Stomach (tissue), 4 donors: Measurements from ENCODE around the gene RAPSN.

ENCODE experiments used
- CTCF ChIP-seq, 7 experiments: fragments of 450-650 bp in 4 of 7; fragments of 200-600 bp in 3 of 7; sonication (generic) in 3 of 7; IDR thresholded peaks; one replicate each; pipeline ENCODE4 v1.5.1; 2016 to 2019; ENCODE audit warnings: antibody characterized with exemption in 7 of 7, control low read depth in 2 of 7, mild to moderate bottlenecking in 1 of 7
- EP300 ChIP-seq: sonication (generic); formaldehyde crosslinking; IDR thresholded peaks from one replicate; pipeline ENCODE4 v1.6.1; 2017; ENCODE audit warnings: antibody characterized with exemption
- POLR2A ChIP-seq, 4 donors: fragments of 450-650 bp; IDR thresholded peaks; one replicate each; pipeline ENCODE4 v1.6.1; 2016; ENCODE audit warnings: antibody characterized with exemption in 4 of 4, control low read depth in 2 of 4, mild to moderate bottlenecking in 1 of 4, moderate library complexity in 1 of 4
- POLR2AphosphoS5 ChIP-seq, 3 donors: sonication (generic); formaldehyde crosslinking; IDR thresholded peaks; one replicate each; pipeline ENCODE4 v1.6.1; 2016; ENCODE audit warnings: antibody characterized with exemption in 3 of 3

DNA sequence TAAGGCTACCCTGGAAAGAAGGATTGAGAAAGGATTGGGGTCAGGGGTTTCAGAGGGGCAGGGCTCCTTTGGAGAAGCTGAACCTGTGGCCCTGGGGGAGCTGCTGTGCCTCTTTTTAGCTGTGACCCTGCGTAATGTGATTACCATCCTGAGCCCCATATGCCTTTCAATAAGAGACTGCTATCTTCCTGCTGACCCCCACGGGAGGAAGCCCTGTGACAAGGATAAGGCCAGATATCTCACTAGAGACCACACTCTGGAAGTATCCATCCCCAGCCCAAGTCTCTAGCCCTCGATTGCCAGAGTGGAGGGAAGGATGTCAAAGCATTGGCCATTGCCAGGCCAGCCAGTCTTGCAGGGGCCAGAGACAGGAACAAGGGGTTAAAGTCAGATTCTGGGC is 45.4 kb downstream of the RAPSN start:
- TF ChIP-seq CTCF (IDR thresholded peaks at IDR 0.05): no peak
- TF ChIP-seq POLR2AphosphoS5 (IDR thresholded peaks at IDR 0.05): no peak
- no peak for TF ChIP-seq POLR2A (IDR thresholded peaks at IDR 0.05)
- no peak for TF ChIP-seq EP300
